Activated CD8-positive, alpha-beta T cell treated with anti-CD3 and anti-CD28 coated beads, Interleukin-2, amount 10 ng/mL, durations not matched to agents 7 days and 5 days (primary cell): ENCODE results near the gene MT4. TPM values are rescaled to one million over a fixed set of nuclear protein-coding genes. Genes with fewer than 3 reads are reported as not detected.
"Not testable (repeated sequence)": the region's sequence is repeated elsewhere in the genome, so short reads cannot be mapped to it uniquely, and the experiment has no call there.

Source experiments
- ATAC-seq: fragments of 150-1000 bp; cut with Tn5 transposase; one replicate; pipeline ENCODE4 v1.10.0; 2021; ENCODE audit warnings: moderate library complexity
- CTCF ChIA-PET: fragments of 350-600 bp; sonication (Branson Sonifier 250); formaldehyde crosslinking; loops from one replicate; lab custom pipeline; 2021; ENCODE audit warnings: antibody characterized with exemption; lab: Charles Lee
- POLR2A ChIA-PET: fragments of 350-600 bp; sonication (Branson Sonifier 250); formaldehyde crosslinking; loops from one replicate; lab custom pipeline; 2021; ENCODE audit warnings: antibody characterized with exemption; lab: Charles Lee
- DNase-seq: peaks from one replicate; pipeline ENCODE4 v3.0.0-alpha.2; 2020
- H3K27ac Mint-ChIP-seq: one replicate; pipeline ENCODE4 v1.8.0; 2021; ENCODE audit warnings: mild to moderate bottlenecking, mixed read lengths
- H3K27me3 Mint-ChIP-seq: one replicate; pipeline ENCODE4 v1.8.0; 2021; ENCODE audit warnings: low read depth, mixed read lengths
- H3K36me3 Mint-ChIP-seq: one replicate; pipeline ENCODE4 v1.8.0; 2021; ENCODE audit warnings: low read depth, mixed read lengths
- H3K4me1 Mint-ChIP-seq: one replicate; pipeline ENCODE4 v1.8.0; 2021; ENCODE audit warnings: low read depth, mixed read lengths
- H3K4me3 Mint-ChIP-seq: one replicate; pipeline ENCODE4 v1.8.0; 2021; ENCODE audit warnings: mild to moderate bottlenecking, mixed read lengths
- H3K9me3 Mint-ChIP-seq: one replicate; pipeline ENCODE4 v1.8.0; 2022; ENCODE audit warnings: mixed read lengths; ENCODE audit not compliant: insufficient read depth
- total RNA-seq, 2 experiments: library from RNA; stranded (reverse); gene quantifications; one replicate each; pipeline ENCODE4 v1.2.3, GENCODE V29; 2021

MT4 gene
- total RNA-seq, 2 experiments from 2014 or later, result not detected

DNA sequence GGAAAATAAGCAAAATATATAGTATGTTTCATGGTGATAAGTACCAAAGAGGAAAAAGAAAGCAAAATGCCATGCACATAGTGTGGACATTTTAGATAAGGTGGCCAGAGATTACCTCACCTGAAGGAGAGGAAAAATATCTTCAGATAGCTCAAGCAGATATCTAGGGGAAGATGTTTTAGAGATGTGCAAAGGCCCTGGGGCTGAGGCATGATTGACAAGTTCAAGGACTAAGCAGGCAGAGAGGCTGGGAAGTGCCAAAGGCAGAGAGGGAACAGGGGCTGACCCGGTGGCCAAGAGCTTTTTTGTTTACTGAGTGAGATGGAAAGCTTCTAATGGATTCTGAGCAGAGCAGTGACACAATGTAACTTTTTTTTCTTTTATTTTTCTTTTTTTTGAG is 4.4 kb upstream of the MT4 start:
- ChIA-PET POLR2A (no interaction called here), CTCF (interaction anchor here (0.7 to 1.2 kb wide), 3 partner anchors 13 to 46 kb away, joined by 3 to 6 read pairs (median 3); no protein-coding TSS in a partner anchor)
- DNase-seq (no peak), ATAC-seq (no peak)
- Mint-ChIP-seq H3K4me1 (no peaks in the 10 kb centered on the region), H3K27ac (no peak overlapping the region), H3K27me3 (peaks cover 18% of the 10 kb centered on the region), H3K4me3 (no peak overlapping the region), H3K9me3 (no peaks in the 10 kb centered on the region), H3K36me3 (no peaks in the 10 kb centered on the region)

- Mint-ChIP-seq H3K9me3 (no peaks in the 10 kb centered on the region), H3K4me3 (no peak overlapping the region), H3K27ac (no peak overlapping the region), H3K4me1 (no peaks in the 10 kb centered on the region), H3K36me3 (no peaks in the 10 kb centered on the region), H3K27me3 (peaks cover 16% of the 10 kb centered on the region)
- DNase-seq, result no peak
- ChIA-PET CTCF (interaction anchor here (1.1 to 1.2 kb wide), 3 partner anchors 13 to 141 kb away, joined by 3 to 6 read pairs (median 3); no protein-coding TSS in a partner anchor), POLR2A (no interaction called here)
- ATAC-seq, result no peak
Observed at GRCh38 chr16:56561126-56561525, 3.7 kb upstream of the MT4 start.

- Mint-ChIP-seq H3K27me3 (peaks cover 8% of the 10 kb centered on the region), H3K36me3 (no peaks in the 10 kb centered on the region), H3K9me3 (no peaks in the 10 kb centered on the region), H3K27ac (no peak overlapping the region), H3K4me3 (no peak overlapping the region), H3K4me1 (peaks cover 3% of the 10 kb centered on the region)
- DNase-seq, result no peak
- no peak for ATAC-seq
- ChIA-PET POLR2A (no interaction called here), CTCF (interaction anchor here (1.6 to 1.9 kb wide), 3 partner anchors 31 to 132 kb away, joined by 3 to 6 read pairs (median 4); no protein-coding TSS in a partner anchor)
Observed at GRCh38 chr16:56569971-56570370, 5.1 kb downstream of the MT4 start.

DNA sequence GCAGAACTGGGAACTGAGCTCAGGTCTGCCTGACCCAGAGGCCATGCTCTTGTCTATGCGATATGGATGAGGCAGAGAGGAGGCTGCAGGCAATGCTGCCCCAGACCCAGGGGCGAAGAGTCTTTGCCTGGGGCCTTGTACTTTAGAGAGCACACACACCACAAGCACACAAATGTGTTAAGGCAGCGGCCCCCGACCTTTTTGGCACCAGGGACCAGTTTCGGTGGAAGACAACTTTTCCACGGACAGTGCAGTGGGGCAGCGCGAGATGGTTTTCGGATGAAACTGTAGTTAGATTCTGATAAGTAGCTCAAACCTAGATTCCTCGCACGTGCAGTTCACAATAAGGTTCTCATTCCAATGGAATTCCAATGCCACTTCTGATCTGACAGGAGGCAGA is 6.7 kb downstream of the MT4 start:
- H3K4me3 Mint-ChIP-seq, result no peak overlapping the region
- no peaks in the 10 kb centered on the region for H3K9me3 Mint-ChIP-seq
- H3K36me3 Mint-ChIP-seq, result no peaks in the 10 kb centered on the region
- no peak for DNase-seq
- CTCF ChIA-PET, result interaction anchor here (1.0 to 1.9 kb wide), 3 partner anchors 29 to 72 kb away, joined by 3 to 4 read pairs (median 3); no protein-coding TSS in a partner anchor
- POLR2A ChIA-PET, result interaction anchor here (0.6 to 0.7 kb wide), 2 partner anchors 43 to 115 kb away, joined by 3 read pairs; no protein-coding TSS in a partner anchor
- peaks cover under 1% of the 10 kb centered on the region for H3K4me1 Mint-ChIP-seq
- peaks cover 15% of the 10 kb centered on the region for H3K27me3 Mint-ChIP-seq
- ATAC-seq, result no peak
- no peak overlapping the region for H3K27ac Mint-ChIP-seq

DNA sequence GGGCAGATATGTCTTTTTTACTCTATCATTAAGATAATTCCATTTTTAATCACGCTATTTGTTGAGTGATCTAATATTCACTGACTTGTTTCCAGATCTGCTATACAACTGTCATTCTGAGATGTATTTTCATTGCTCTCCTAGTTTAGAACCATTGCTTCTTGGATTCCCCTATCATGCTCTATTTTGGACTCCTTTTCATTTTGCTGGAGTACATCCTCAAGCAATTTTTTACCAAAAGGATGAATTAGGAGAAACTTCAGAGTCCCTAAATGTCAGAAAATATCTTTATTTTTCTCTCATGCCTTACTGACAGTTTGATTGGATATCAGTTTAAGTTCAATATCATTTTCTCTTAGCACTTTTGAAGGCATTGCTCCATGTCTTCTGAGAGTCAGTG is 9.8 kb downstream of the MT4 start:
- Mint-ChIP-seq H3K4me3 (no peak overlapping the region), H3K27me3 (peaks cover 14% of the 10 kb centered on the region), H3K4me1 (peaks cover 10% of the 10 kb centered on the region), H3K27ac (no peak overlapping the region), H3K9me3 (no peaks in the 10 kb centered on the region), H3K36me3 (no peaks in the 10 kb centered on the region)
- POLR2A ChIA-PET, result no interaction called here
- ATAC-seq (no peak), DNase-seq (no peak)
- CTCF ChIA-PET, result no interaction called here

DNA sequence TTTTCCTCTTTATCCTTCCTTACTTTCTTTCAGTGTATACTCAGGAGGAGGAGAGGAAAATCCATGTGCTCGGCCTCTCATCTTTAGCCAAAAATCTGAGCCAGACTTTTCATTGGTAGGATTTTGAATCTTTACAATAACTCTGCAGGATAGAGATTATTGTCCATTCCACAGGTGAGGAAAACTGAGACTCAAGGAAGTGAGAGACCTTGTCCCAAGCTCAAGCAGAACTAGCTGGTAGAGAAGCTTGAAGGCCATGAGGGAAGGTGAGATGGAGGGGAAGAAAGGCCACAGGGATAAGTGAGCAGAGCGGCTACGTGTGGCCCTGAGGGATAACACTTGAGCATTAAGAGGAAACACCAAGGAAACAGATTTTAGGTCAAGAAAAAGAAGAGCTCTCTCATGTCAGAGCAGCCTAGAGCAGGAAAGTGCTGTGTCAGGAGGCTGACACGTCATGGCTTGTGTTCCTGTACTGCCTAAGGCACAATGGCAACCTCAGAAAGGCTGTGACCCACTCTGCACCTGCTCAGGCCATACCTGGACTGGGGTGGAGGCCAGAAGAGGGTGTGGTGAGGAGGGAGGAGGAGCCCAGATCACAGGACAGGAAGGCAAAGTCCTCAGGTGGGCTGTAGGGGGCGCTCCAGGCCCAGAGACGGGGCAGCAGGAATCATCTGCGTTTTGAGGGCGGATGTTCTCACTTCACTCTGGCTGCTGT is 11.9 kb downstream of the MT4 start:
- H3K27ac Mint-ChIP-seq, result peak overlapping the region; percentile 72
- H3K27me3 Mint-ChIP-seq, result peaks cover 17% of the 10 kb centered on the region
- ChIA-PET CTCF (interaction anchor here (0.6 to 3.7 kb wide), 50 partner anchors 10 to 375 kb away, joined by 3 to 143 read pairs (median 5); partner anchors contain the start of genes MT2A, MT4, NUDT21 and OGFOD1), POLR2A (interaction anchor here (0.6 to 1.1 kb wide), 3 partner anchors 15 to 125 kb away, joined by 3 to 5 read pairs (median 3); no protein-coding TSS in a partner anchor)
- no peak overlapping the region for H3K4me3 Mint-ChIP-seq
- DNase-seq (peak; percentile 93), ATAC-seq (peak; percentile 100)
- H3K9me3 Mint-ChIP-seq, result no peaks in the 10 kb centered on the region
- H3K36me3 Mint-ChIP-seq, result no peaks in the 10 kb centered on the region
- H3K4me1 Mint-ChIP-seq, result peaks cover 10% of the 10 kb centered on the region

DNA sequence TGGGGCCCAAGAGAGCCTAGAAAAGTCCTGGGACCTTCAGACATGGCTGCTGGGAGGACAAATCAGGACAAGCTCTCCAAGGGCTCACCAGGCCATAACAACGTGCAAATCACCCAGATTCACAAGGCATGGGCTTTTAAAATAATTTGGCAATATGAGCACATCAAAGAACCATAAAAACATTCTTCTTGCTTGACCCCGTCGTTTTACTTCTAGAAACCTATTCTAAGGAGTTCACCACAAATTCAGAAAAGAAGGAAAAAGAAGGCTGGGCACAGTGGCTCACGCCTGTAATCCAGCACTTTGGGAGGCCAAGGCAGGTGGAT is 12.4 kb downstream of the MT4 start:
- peaks cover 17% of the 10 kb centered on the region for H3K27me3 Mint-ChIP-seq
- ATAC-seq, result no peak
- H3K4me1 Mint-ChIP-seq, result peaks cover 10% of the 10 kb centered on the region
- no peaks in the 10 kb centered on the region for H3K9me3 Mint-ChIP-seq
- no peak for DNase-seq
- H3K36me3 Mint-ChIP-seq, result no peaks in the 10 kb centered on the region
- H3K27ac Mint-ChIP-seq, result peak overlapping the region; percentile 72
- no peak overlapping the region for H3K4me3 Mint-ChIP-seq
- ChIA-PET POLR2A (interaction anchor here (1.1 kb wide), 1 partner anchor 38 kb away, joined by 3 read pairs; no protein-coding TSS in a partner anchor), CTCF (interaction anchor here (0.7 to 3.7 kb wide), 31 partner anchors 10 to 374 kb away, joined by 3 to 143 read pairs (median 5); partner anchors contain the start of genes MT2A, MT4, NUDT21 and OGFOD1)

- Mint-ChIP-seq H3K4me3 (no peak overlapping the region), H3K36me3 (no peaks in the 10 kb centered on the region), H3K9me3 (no peaks in the 10 kb centered on the region), H3K27ac (no peak overlapping the region), H3K4me1 (peaks cover 10% of the 10 kb centered on the region), H3K27me3 (peaks cover 27% of the 10 kb centered on the region)
- ATAC-seq (no peak), DNase-seq (no peak)
- CTCF ChIA-PET, result interaction anchor here (0.8 kb wide), 1 partner anchor 20 kb away, joined by 4 read pairs; no protein-coding TSS in a partner anchor
- POLR2A ChIA-PET, result no interaction called here
Observed at GRCh38 chr16:56580391-56581048, 15.6 kb downstream of the MT4 start.

DNA sequence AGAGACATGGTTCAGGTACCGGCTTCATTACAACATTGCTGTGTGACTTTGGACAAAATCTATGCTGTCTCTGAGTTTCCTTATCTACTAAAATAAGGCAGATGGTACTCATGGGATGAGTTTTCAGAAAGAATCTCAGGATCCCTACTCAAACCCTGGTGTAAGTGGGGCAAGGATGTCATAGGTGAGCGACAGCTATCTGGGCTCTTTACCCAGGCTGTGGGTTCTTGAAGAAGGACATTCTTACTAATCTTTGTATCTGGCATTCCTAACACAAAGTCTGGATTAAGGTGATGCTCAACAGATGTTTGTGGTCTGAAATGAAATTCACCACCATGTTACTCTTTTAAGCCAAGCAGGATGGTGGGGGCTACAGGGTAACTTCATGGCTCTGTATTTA is 18.0 kb downstream of the MT4 start:
- ATAC-seq, H3K9me3 Mint-ChIP-seq, DNase-seq, H3K27ac Mint-ChIP-seq, POLR2A ChIA-PET, H3K36me3 Mint-ChIP-seq, H3K4me3 Mint-ChIP-seq, H3K4me1 Mint-ChIP-seq: not testable (repeated sequence)
- peaks cover 38% of the 10 kb centered on the region for H3K27me3 Mint-ChIP-seq
- CTCF ChIA-PET, result interaction anchor here (0.8 to 2.3 kb wide), 4 partner anchors 18 to 210 kb away, joined by 3 to 10 read pairs (median 5); no protein-coding TSS in a partner anchor

DNA sequence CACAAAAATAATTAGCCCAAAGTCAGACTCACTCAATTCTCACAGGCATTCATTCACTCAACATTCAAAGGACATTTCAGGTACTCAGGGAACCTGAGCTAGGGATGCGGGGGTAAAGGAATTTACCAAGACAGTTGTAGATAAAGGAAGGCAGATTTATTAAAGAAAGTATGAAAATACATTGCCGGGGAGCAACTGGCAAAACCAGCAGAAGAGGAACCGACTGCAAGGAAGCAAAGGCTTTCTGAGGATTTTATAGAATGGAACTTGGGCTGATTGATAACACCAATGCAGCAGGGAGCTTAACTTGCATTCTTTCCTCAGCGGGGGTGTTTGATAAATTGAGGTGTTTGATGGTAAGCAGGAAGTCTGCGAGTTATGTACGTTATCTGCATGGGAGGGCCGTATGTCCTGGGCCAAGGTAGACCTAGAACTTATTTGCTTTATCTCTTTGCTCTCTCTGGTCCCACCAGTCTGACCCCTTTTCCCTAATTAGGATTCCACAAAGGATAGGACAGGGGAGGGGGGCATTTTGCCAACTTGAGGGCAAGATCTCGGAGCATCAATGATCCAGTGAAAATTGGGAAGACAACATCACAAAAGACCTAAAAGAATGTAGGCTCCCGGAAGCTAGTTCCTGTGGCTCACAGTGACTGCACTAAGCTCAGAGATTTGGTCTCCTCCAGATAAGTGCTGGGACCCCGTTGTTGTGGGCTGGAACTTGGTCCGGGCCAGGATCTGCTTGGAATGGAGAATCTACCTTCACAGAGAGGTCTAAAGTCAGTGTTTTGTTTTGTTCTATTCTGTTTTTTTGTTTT is 18.7 kb downstream of the MT4 start:
- Mint-ChIP-seq H3K36me3 (no peaks in the 10 kb centered on the region), H3K27ac (no peak overlapping the region), H3K4me3 (no peak overlapping the region)

DNA sequence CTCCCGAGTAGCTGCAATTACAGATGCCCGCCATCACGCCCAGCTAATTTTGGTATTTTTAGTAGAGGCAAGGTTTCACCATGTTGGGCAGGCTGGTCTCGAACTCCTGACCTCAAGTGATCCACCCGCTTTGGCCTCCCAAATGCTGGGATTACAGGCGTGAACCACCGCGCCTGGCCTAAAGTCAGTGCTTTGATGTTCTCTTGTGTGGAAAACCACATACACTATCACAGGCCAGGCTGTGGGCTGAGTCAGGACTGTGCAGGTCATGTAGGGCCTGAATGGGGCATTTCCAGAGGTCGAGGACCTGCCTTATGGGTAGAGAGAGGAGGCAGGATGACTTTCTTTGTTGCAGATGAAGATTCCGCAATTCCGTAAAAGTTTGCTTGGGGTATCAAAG is 19.4 kb downstream of the MT4 start:
- ChIA-PET POLR2A (interaction anchor here (1.2 kb wide), 1 partner anchor 100 kb away, joined by 4 read pairs; no protein-coding TSS in a partner anchor), CTCF (interaction anchor here (1.5 kb wide), 1 partner anchor 118 kb away, joined by 4 read pairs; no protein-coding TSS in a partner anchor)
- no peak for DNase-seq
- peaks cover 5% of the 10 kb centered on the region for H3K4me1 Mint-ChIP-seq
- no peak overlapping the region for H3K4me3 Mint-ChIP-seq
- H3K27ac Mint-ChIP-seq, result no peak overlapping the region
- no peaks in the 10 kb centered on the region for H3K9me3 Mint-ChIP-seq
- peaks cover 47% of the 10 kb centered on the region for H3K27me3 Mint-ChIP-seq
- no peak for ATAC-seq
- H3K36me3 Mint-ChIP-seq, result no peaks in the 10 kb centered on the region

More for the DNA sequence above, 18.7 kb downstream of the MT4 start:
- DNase-seq (no peak), ATAC-seq (no peak)
- Mint-ChIP-seq H3K4me1 (no peaks in the 10 kb centered on the region), H3K9me3 (no peaks in the 10 kb centered on the region), H3K27me3 (peaks cover 41% of the 10 kb centered on the region)
- POLR2A ChIA-PET, result no interaction called here
- CTCF ChIA-PET, result interaction anchor here (1.5 to 2.3 kb wide), 2 partner anchors 17 to 118 kb away, joined by 4 to 6 read pairs; no protein-coding TSS in a partner anchor
